IgD-negative memory B cell (primary cell): Measurements from ENCODE around the gene ENPP4. TPM values are rescaled to one million over a fixed set of nuclear protein-coding genes. Genes with fewer than 3 reads are reported as not detected.
"Not testable (repeated sequence)": the region's sequence is repeated elsewhere in the genome, so short reads cannot be mapped to it uniquely, and the experiment has no call there.

Experiments
- H3K27ac Mint-ChIP-seq, 3 donors: one replicate each; pipeline ENCODE4 v1.8.0; 2020 to 2022; ENCODE audit warnings: mild to moderate bottlenecking in 3 of 3, mixed read lengths in 3 of 3, moderate library complexity in 1 of 3
- H3K27me3 Mint-ChIP-seq: one replicate; pipeline ENCODE4 v1.8.0; 2021; ENCODE audit warnings: mixed read lengths
- H3K36me3 Mint-ChIP-seq: one replicate; pipeline ENCODE4 v1.8.0; 2020; ENCODE audit warnings: mild to moderate bottlenecking, mixed read lengths
- H3K4me1 Mint-ChIP-seq, 3 donors: one replicate each; pipeline ENCODE4 v1.8.0; 2020 to 2022; ENCODE audit warnings: mixed read lengths in 3 of 3, mild to moderate bottlenecking in 1 of 3
- H3K4me3 Mint-ChIP-seq, 4 donors: one replicate each; pipeline ENCODE4 v1.8.0; 2020 to 2022; ENCODE audit warnings: mild to moderate bottlenecking in 4 of 4, mixed read lengths in 4 of 4, moderate library complexity in 3 of 4
- H3K9me3 Mint-ChIP-seq, 3 donors: one replicate each; pipeline ENCODE4 v1.8.0; 2020 to 2021; ENCODE audit warnings: mixed read lengths in 3 of 3, mild to moderate bottlenecking in 1 of 3
- polyA plus RNA-seq: library from polyadenylated mRNA; unstranded; fragments of 300-500 nt; fragmentation: Illumina TruSeq; gene quantifications from one replicate; pipeline ENCODE4 v1.2.3, GENCODE V29; 2021

The ENPP4 gene, protein sequence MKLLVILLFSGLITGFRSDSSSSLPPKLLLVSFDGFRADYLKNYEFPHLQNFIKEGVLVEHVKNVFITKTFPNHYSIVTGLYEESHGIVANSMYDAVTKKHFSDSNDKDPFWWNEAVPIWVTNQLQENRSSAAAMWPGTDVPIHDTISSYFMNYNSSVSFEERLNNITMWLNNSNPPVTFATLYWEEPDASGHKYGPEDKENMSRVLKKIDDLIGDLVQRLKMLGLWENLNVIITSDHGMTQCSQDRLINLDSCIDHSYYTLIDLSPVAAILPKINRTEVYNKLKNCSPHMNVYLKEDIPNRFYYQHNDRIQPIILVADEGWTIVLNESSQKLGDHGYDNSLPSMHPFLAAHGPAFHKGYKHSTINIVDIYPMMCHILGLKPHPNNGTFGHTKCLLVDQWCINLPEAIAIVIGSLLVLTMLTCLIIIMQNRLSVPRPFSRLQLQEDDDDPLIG
- polyA plus RNA-seq, result 4.4 TPM

DNA sequence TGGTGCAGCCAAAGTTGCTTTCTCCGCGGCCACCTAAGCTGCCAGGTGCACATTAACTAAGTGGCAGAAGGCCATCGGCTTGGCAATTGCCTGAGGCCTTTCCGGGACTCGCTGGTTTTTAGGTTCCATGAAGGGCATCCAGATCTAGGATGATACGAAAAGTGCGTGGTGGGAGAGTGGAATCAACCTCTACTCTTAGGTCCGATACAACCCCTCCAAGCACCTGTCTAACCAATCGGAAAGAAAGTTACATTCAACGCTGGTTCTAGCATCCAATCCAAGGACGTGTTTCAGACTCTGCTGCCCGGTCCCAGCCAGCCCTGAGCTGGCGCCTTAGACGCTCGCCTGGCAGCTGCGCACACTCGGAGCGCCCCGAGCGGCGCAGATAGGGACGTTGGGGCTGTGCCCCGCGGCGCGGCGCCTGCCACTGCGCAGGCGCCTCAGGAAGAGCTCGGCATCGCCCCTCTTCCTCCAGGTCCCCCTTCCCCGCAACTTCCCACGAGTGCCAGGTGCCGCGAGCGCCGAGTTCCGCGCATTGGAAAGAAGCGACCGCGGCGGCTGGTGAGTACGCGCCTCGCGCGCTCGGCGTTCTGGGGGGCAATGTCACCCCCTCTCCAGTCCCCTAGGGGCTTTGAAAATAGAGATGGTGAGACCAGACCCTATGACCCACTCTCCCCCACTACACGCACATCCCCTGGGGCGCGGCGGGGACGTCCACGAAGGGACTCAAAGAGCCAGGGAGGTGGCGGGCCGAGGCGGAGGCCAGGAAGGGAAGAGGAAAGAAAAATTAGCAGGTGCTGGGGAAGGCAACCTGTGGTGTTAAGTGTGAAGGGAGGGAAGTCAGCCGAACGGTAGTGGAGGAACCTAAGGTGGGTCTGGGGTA, at the start of gene ENPP4:
Gene ENPP4, plus strand, starts transcription at position 361 of the 883 bp plus-strand sequence. CDS start 9,595 bp downstream, outside the sequence.
- peaks cover 3% of the 10 kb centered on the region for H3K36me3 Mint-ChIP-seq
- H3K4me3 Mint-ChIP-seq, result peak within 1 kb of the TSS; percentile 91 to 99 (median 96)
- H3K27me3 Mint-ChIP-seq, result no peaks in the 10 kb centered on the region
- peak within 1 kb of the TSS; percentile 22 to 96 (median 91) for H3K27ac Mint-ChIP-seq
- no peaks in the 10 kb centered on the region for H3K9me3 Mint-ChIP-seq
- peaks cover 16 to 34% (median 33%) of the 10 kb centered on the region in 3 donors for H3K4me1 Mint-ChIP-seq

DNA sequence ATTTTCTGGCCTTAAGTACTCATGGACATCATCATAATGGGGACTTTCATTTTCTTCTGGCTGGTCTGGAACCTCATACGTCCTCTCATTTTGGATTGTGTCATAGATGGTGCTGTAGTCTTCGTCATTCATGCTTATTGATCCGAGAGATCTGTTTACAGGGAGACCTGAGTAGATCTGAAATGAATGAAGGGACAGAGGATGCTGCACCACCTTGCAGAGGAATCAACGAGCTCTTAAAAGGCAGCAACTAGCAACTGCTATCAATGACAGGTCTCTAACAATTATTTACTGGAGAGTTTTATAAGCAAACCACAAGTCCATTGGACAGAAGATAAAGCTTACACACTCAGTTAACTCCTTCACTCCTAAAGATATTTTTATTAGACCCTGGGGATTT, 49.7 kb upstream of the ENPP4 start:
- H3K36me3 Mint-ChIP-seq, result peaks cover 2% of the 10 kb centered on the region
- H3K4me3 Mint-ChIP-seq, result no peak overlapping the region
- H3K27me3 Mint-ChIP-seq, result peaks cover 1% of the 10 kb centered on the region
- H3K4me1 Mint-ChIP-seq, result peaks cover 0 to 4% (median 2%) of the 10 kb centered on the region in 3 donors
- H3K9me3 Mint-ChIP-seq, result no peaks in the 10 kb centered on the region
- no peak overlapping the region for H3K27ac Mint-ChIP-seq

DNA sequence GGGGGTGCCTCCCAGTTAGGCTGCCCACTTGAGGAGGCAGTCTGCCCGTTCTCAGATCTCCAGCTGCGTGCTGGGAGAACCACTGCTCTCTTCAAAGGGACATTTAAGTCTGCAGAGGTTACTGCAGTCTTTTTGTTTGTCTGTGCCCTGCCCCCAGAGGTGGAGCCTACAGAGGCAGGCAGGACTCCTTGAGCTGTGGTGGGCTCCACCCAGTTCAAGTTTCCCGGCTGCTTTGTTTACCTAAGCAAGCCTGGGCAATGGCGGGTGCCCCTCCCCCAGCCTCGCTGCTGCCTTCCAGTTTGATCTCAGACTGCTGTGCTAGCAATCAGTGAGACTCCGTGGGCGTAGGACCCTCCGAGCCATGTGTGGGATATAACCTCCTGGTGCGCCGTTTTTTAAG, 44.1 kb upstream of the ENPP4 start:
- not testable (repeated sequence) for H3K4me1 Mint-ChIP-seq, H3K36me3 Mint-ChIP-seq, H3K9me3 Mint-ChIP-seq, H3K4me3 Mint-ChIP-seq, H3K27me3 Mint-ChIP-seq, H3K27ac Mint-ChIP-seq

DNA sequence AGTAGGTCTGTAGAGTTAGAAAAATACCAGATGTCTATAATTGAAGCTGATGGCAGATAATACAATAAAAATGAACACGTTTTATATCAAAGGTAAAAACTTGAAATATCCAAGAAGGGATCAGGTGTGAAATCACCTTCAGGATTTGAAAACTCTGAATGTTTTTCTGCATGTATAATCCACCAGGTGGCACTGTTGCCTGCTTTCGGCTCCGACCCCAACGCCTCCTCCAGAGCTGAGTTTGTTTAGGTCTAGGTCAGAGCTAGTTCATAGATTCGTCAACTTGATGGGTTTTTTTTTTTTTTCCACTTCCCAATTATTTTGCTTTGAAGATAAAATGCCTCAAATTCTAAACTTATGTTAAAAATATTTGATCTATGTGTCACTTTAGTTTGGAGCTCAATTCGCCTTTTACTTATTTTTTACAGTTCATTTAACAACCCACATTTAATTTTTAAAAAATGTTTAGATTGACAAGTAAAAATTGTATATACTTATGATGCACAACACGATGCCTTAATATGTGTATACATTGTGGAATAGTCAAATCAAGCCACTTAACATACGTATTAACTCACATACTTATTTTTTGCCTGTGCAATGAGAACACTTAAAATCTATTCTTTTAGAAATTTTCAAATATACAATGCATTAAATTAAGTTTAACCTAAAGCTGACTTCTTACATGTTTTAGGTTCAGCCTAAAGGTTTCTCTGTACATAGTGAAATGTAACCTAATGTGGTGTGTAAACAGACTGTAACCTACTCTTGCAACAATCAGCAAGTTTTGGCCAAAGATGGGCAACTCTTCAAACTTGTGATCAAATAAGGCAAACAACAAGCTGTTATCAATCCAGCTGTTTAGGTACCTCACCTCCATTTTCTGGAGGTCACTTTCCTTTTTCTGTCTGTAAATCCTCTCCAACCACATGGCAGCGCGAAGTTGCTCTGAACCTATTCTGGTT, 39.4 kb upstream of the ENPP4 start:
- Mint-ChIP-seq H3K36me3 (peaks cover 3% of the 10 kb centered on the region), H3K4me1 (no peaks in the 10 kb centered on the region), H3K9me3 (peaks cover 2 to 13% (median 3%) of the 10 kb centered on the region in 3 donors), H3K4me3 (no peak overlapping the region), H3K27me3 (peaks cover 7% of the 10 kb centered on the region), H3K27ac (no peak overlapping the region)

DNA sequence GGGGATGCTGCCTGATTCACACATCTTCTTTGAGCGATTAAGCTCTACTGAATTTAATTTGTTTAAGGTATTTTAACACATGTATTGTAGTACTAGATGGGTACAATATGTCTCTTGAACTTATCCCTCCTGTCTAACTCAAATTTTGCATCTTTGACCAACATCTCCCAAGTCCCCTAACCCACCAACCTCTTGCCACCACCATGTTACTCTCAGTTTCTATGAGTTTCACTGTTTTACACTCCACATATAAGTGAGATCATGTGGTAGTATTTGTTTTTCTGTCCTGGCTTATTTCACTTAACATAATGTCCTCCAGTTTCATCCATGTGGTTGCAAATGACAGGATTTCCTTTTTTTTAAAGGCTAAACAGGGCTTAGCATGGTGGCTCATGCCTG, 38.7 kb upstream of the ENPP4 start:
- H3K27ac Mint-ChIP-seq, result no peak overlapping the region
- H3K4me3 Mint-ChIP-seq, result no peak overlapping the region
- peaks cover 7% of the 10 kb centered on the region for H3K27me3 Mint-ChIP-seq
- H3K9me3 Mint-ChIP-seq, result peaks cover 2 to 17% (median 10%) of the 10 kb centered on the region in 3 donors
- peaks cover 3% of the 10 kb centered on the region for H3K36me3 Mint-ChIP-seq
- no peaks in the 10 kb centered on the region for H3K4me1 Mint-ChIP-seq

DNA sequence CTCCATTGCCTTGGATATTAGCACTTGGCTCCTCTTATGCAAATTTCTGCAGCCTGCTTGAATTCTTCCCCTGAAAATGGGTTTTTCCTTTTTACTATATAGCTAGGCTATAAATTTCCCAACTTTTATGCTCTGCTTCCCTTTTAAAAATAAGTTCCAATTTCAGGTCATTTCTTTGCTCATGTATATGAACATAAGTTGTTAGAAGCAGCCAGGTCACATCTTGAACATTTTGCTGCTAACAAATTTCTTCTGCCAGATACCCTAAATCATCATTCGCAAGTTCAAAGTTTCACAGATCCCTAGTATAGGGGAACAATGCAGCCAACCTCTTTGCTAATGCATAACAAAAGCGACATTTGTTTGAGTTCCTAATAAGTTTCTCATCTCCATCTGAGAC, 34.5 kb upstream of the ENPP4 start:
- Mint-ChIP-seq H3K4me3 (peak overlapping the region in 1 of 4 donors; percentile 18), H3K36me3 (peaks cover 7% of the 10 kb centered on the region), H3K4me1 (no peaks in the 10 kb centered on the region), H3K27me3 (no peaks in the 10 kb centered on the region), H3K27ac (no peak overlapping the region), H3K9me3 (peaks cover 2 to 19% (median 10%) of the 10 kb centered on the region in 3 donors)

DNA sequence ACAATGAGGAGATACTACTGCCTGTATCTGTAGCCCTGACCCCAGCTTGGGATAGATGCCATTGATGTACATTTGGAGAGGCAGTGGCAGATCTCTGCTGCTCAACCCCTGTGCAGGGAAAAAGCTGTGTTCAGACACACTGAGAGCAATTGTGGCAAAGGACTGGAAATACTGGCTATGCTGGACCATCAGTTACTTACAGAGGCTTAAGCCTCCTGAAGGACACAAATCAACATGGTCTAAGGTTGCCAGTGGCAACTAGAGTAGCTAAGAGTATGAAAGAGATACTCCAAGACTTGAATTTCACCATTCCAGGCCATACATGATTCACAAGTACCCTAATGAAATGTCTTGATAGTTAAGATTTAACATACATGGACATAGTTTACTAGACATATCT, 32.4 kb upstream of the ENPP4 start:
- H3K4me1 Mint-ChIP-seq, result no peaks in the 10 kb centered on the region
- H3K4me3 Mint-ChIP-seq, result no peak overlapping the region
- H3K9me3 Mint-ChIP-seq, result peaks cover 2 to 19% (median 10%) of the 10 kb centered on the region in 3 donors
- peaks cover 7% of the 10 kb centered on the region for H3K36me3 Mint-ChIP-seq
- no peaks in the 10 kb centered on the region for H3K27me3 Mint-ChIP-seq
- H3K27ac Mint-ChIP-seq, result no peak overlapping the region

DNA sequence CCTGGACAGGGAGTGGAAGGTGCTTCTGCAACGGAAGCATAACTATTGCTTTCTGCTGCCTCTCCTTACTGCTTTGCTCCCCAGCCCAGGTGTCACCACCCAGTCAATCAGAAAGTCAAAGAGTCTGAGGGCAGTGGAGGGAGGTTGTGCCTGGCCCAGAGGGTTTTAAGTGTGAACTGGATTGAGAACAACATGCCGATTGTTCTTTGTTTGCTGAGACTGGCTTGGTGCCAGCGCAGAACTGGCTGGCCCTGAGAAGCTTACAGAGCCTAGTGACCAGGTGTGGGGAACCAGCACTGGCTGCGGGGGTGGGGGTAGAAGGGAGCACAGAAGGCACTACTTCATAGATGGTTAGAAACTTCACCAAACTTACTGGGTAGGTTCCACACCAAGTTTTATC, 31.1 kb upstream of the ENPP4 start:
- no peaks in the 10 kb centered on the region for H3K27me3 Mint-ChIP-seq
- peaks cover 5% of the 10 kb centered on the region for H3K36me3 Mint-ChIP-seq
- peaks cover 0 to 4% (median 0%) of the 10 kb centered on the region in 3 donors for H3K4me1 Mint-ChIP-seq
- no peak overlapping the region for H3K4me3 Mint-ChIP-seq
- no peak overlapping the region for H3K27ac Mint-ChIP-seq
- peaks cover 2 to 15% (median 10%) of the 10 kb centered on the region in 3 donors for H3K9me3 Mint-ChIP-seq

DNA sequence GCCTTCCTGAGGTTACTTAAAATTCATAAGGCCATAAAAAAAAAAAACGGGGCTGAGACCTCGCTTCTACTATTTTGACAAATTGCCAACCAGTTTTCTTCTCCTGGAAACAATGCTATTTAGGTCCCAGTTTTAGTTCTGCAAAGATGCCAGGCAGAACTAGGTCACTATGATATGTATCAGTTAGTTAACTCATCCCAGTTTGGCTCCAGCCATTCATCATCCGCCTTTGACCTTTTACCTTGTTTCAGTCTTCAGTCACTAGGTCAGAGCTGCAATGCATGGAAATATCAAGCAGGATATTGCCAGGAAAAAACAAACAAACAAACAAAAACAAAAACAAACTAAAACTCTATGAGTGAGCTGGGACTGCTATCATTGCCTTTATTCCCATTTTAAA, 29.8 kb upstream of the ENPP4 start:
- Mint-ChIP-seq H3K4me1 (peaks cover 0 to 4% (median 0%) of the 10 kb centered on the region in 3 donors), H3K4me3 (no peak overlapping the region), H3K9me3 (peaks cover 2 to 10% (median 10%) of the 10 kb centered on the region in 3 donors), H3K36me3 (peaks cover 3% of the 10 kb centered on the region), H3K27me3 (no peaks in the 10 kb centered on the region), H3K27ac (no peak overlapping the region)

DNA sequence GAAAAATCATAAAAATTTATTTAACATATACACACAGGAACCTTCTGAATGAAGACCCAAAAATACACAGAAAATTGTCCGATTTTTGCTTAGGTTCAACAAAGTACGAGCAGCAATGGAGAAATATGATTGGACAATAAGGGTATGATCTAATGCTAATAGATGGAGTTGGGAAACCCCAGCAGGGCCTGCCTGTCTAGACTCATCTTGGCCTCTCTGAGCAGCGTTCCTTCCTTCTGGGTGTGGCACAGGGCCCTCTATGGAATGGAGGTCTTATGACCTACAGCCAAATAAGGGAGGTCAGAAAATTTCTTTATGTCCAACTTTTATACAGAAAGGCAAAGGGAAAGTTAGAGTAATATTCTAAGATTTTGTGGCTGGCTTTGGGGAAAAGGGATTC, 27.7 kb upstream of the ENPP4 start:
- no peak overlapping the region for H3K27ac Mint-ChIP-seq
- peaks cover 0 to 5% (median 0%) of the 10 kb centered on the region in 3 donors for H3K4me1 Mint-ChIP-seq
- peaks cover 0 to 4% (median 2%) of the 10 kb centered on the region in 3 donors for H3K9me3 Mint-ChIP-seq
- no peak overlapping the region for H3K4me3 Mint-ChIP-seq
- no peaks in the 10 kb centered on the region for H3K36me3 Mint-ChIP-seq
- no peaks in the 10 kb centered on the region for H3K27me3 Mint-ChIP-seq

DNA sequence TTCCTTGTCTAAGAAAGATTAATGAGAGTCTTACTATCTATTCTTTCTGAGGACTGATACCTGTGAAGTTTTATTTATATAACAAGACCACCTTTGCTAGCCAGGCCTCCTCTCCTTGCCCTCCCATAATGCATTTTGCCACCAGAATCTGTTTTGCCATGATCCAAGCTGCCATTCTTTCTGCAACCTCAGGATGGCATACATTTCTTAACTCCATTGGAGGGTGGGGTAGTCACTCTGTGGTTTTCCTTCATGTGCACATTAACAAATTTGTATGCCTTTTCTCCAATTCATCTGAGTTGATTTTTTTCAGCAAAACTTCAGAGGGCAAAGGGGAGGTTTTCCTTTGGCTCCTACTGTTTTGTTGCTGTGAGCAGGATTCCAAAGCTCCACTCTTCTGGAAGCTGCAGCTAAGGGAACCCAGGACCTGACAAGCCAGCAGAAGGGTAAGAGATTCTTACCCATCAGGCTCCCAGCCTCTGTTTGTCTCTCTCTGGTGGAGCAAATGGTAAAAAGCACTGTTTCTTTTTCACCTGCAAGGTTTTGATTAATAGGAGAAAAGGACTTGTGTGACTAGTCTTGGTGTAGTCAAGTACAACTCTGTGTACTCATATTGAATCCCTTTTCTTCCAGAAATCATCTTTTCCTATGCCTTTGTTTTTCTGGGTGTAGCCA, 26.2 kb upstream of the ENPP4 start:
- Mint-ChIP-seq H3K36me3 (no peaks in the 10 kb centered on the region), H3K27me3 (no peaks in the 10 kb centered on the region), H3K9me3 (peaks cover 0 to 4% (median 2%) of the 10 kb centered on the region in 3 donors), H3K27ac (no peak overlapping the region), H3K4me3 (no peak overlapping the region), H3K4me1 (peaks cover 0 to 5% (median 0%) of the 10 kb centered on the region in 3 donors)

DNA sequence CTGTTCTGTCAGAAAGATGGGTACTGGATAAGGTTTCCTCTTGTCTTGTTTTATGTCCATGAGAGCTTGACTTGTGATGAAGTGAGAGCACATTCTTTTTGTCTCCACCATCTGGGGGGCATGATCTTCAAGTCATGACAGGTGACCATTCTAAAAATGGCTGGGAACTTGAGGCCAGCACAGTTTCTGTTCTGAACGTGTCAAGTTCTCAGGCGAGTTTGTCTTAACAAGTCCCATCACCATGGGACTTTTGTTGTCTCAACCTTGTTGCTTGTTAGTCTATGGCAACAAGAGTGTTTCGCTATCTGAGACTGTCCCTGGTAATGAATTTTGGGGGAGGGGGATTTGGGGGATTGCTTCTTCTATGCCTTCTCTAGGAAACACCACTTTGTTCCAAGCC, 25.6 kb upstream of the ENPP4 start:
- Mint-ChIP-seq H3K36me3 (no peaks in the 10 kb centered on the region), H3K27me3 (no peaks in the 10 kb centered on the region), H3K4me3 (no peak overlapping the region), H3K9me3 (peaks cover 0 to 7% (median 2%) of the 10 kb centered on the region in 3 donors), H3K4me1 (peaks cover 0 to 5% (median 0%) of the 10 kb centered on the region in 3 donors), H3K27ac (no peak overlapping the region)

DNA sequence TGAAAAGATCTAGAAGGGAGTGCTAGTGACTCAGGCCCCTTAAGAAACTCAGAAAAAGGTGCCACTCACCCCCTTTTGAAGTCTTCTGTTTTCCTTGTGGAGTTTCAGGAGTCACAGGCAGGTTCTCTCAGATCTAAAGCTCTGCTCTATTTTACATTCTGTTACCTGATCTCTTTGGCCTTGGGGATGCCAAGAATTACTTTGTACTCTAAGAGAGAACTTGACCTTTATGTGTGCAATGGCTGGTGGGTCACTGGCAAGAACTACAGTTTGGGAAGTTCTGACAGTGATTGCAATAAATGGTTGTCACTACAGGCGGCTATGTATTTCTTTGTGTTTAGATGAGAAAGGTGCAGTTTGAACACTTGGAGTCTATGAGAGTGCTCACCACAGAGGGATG, 24.2 kb upstream of the ENPP4 start:
- Mint-ChIP-seq H3K27ac (no peak overlapping the region), H3K36me3 (no peaks in the 10 kb centered on the region), H3K4me3 (no peak overlapping the region), H3K9me3 (peaks cover 2 to 7% (median 7%) of the 10 kb centered on the region in 3 donors), H3K27me3 (no peaks in the 10 kb centered on the region), H3K4me1 (peaks cover 0 to 5% (median 0%) of the 10 kb centered on the region in 3 donors)

DNA sequence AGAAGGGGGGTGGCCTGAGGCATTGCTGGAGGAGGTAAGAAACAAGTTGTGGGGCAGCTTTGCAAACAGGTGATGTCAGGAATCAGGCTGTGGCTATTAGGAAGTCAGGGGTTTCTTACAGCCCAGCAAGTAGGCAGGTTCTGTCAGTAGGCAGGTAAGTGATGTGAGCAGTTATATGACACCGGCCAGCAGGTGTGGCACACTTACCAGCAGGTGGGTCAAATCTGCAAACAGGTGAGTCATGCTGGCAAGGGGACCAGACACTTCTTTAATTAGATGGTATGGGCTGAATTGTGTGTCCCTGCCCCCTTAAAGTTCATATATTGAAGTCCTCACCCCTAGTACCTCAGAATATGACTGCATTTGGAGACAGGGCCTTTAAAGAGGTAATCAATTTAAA, 16.4 kb upstream of the ENPP4 start:
- Mint-ChIP-seq H3K4me1 (peaks cover 9 to 14% (median 11%) of the 10 kb centered on the region in 3 donors), H3K27me3 (no peaks in the 10 kb centered on the region), H3K4me3 (no peak overlapping the region), H3K36me3 (peaks cover 5% of the 10 kb centered on the region), H3K27ac (no peak overlapping the region), H3K9me3 (peaks cover 0 to 7% (median 3%) of the 10 kb centered on the region in 3 donors)
